Measurements from ENCODE around the gene PIP5KL1. TPM values are rescaled to one million over a fixed set of nuclear protein-coding genes. Genes with fewer than 3 reads are reported as not detected.

The PIP5KL1 gene
- total and polyA plus RNA-seq, 2 of the 8 experiments (the other 6 are each of a cell fraction or from before 2014, with no cell fraction given), result 13.4 to 15.4 TPM

DNA sequence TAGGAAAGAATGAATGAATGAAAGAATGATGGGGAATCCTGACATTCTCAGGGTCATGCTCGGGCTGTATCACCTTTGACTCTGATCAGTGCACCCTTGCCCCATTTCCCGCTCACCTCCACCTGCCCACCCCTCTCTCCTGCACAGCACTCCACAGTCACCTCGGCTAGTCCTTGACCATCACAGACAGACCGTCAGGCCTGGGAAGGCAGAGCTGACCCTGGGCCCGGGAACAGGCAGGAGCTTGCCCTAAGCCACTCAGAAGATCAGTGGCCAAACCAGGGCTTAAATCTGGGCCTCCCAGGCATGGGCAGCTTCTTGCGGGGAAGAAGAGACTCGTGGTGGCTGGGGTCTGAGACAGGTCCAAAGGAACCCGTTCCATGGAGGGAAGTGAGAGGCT, 34.8 kb downstream of the PIP5KL1 start:
- Histone ChIP-seq H3K79me2 (ENCODE audit: control insufficient read depth in 1 of 2, insufficient read depth in 2 of 2, low read length in 2 of 2) (peaks cover 0 to 4% of the 10 kb centered on the region in 2 experiments; a peak in 1 of 4 replicates), H3K4me2 (ENCODE audit: insufficient read depth in 1 of 2, low read depth in 2 of 2, low read length in 2 of 2) (no peak overlapping the region), H3K4me1 (replicated peaks in 1 of 4; ENCODE audit: control insufficient read depth in 3 of 4, insufficient read depth in 4 of 4, low read length in 3 of 4) (peaks cover 0 to 28% (median 16%) of the 10 kb centered on the region in 4 experiments; a peak in 6 of 7 replicates), H3K27me3 (replicated peaks in 1 of 4; ENCODE audit: control insufficient read depth in 3 of 4, extremely low read depth in 1 of 4, insufficient read depth in 3 of 4, low read length in 3 of 4) (no peaks in the 10 kb centered on the region), H2BK20ac (ENCODE audit: low read length) (no peak overlapping the region), H3K4me3 (ENCODE audit: extremely low read depth in 1 of 4, insufficient read depth in 2 of 4, low read depth in 3 of 4, low read length in 4 of 4) (no peak overlapping the region), H3K56ac (replicated peaks; ENCODE audit: insufficient read length, low read depth, low read length) (no peak overlapping the region), H3K36me3 (ENCODE audit: control insufficient read depth in 2 of 4, insufficient read depth in 4 of 4, low read length in 3 of 4) (peaks cover 23 to 41% (median 32%) of the 10 kb centered on the region in 4 experiments), H3K4ac (replicated peaks; ENCODE audit: insufficient read length, low read depth, low read length) (no peak overlapping the region), H3K23me2 (ENCODE audit: low read depth, low read length) (peaks cover 5% of the 10 kb centered on the region; the same call in 1 of the 2 replicates), H3K9me3 (ENCODE audit: insufficient read depth in 2 of 2, low read depth in 1 of 2, low read length in 1 of 2) (no peaks in the 10 kb centered on the region), H3K27ac (ENCODE audit: low read depth, low read length) (no peak overlapping the region), H4K20me1 (replicated peaks in 1 of 2; ENCODE audit: control insufficient read depth in 1 of 2, insufficient read depth in 2 of 2, low read length in 2 of 2) (peaks cover 5 to 13% of the 10 kb centered on the region in 2 experiments), H4K91ac (replicated peaks; ENCODE audit: insufficient read length, low read length) (no peak overlapping the region), H2BK5ac (ENCODE audit: low read depth, low read length) (no peak overlapping the region), H2AK5ac (ENCODE audit: low read depth, low read length) (no peak overlapping the region), H2AFZ (ENCODE audit: low read length) (no peak overlapping the region), H3K23ac (ENCODE audit: insufficient read length) (no peak overlapping the region), H3K18ac (ENCODE audit: extremely low read depth, low read length) (no peak overlapping the region), H4K5ac (ENCODE audit: insufficient read length, low read depth, low read length) (no peak overlapping the region), H2BK120ac (replicated peaks; ENCODE audit: low read depth, low read length) (no peak overlapping the region), H2BK12ac (ENCODE audit: low read depth, low read length) (no peak overlapping the region), H3K79me1 (ENCODE audit: low read depth, low read length) (peaks cover 12% of the 10 kb centered on the region), H2BK15ac (ENCODE audit: low read length) (no peak overlapping the region), H3K9ac (replicated peaks in 1 of 4; ENCODE audit: extremely low read depth in 1 of 4, low read depth in 3 of 4, low read length in 3 of 4) (no peak overlapping the region), H4K8ac (ENCODE audit: extremely low read depth, insufficient read depth, low read length) (no peak overlapping the region; the same call in 1 of the 2 replicates), H3K14ac (ENCODE audit: insufficient read length) (no peak overlapping the region)
- ChIA-PET POLR2A (ENCODE audit: partially characterized antibody) (interaction anchor here (1.0 to 10.1 kb wide), 3 partner anchors 13 to 103 kb away, joined by 3 to 91 read pairs (median 3); no protein-coding TSS in a partner anchor), CTCF (ENCODE audit: partially characterized antibody) (interaction anchor here (1.1 to 2.1 kb wide), 4 partner anchors 10 to 177 kb away, joined by 3 to 8 read pairs (median 4); no protein-coding TSS in a partner anchor)
- WGBS, 2 experiments (ENCODE audit: extremely low coverage in 1 of 2, insufficient coverage in 1 of 2, insufficient read length in 1 of 2, insufficient replicate concordance in 2 of 2, low coverage in 1 of 2, low lambda C conversion rate in 2 of 2, missing lambda C conversion rate in 1 of 2), result 85% methylated on average over 8 of the region's 8 CpGs; no CpG with 5 or more reads in 1 of the 2 experiments
- DNase-seq (ENCODE audit: low read depth in 1 of 2, low spot score in 2 of 2) (no peak), FAIRE-seq (no peak)
- TF ChIP-seq CBX8 (IDR thresholded peaks at IDR 0.05; ENCODE audit: borderline replicate concordance, low read depth, low read length) (no peak), BCL11A (IDR thresholded peaks at IDR 0.05; ENCODE audit: low read depth in 2 of 2, low read length in 2 of 2) (no peak), RAD21 (IDR thresholded peaks at IDR 0.05 in 1 of 2, conservative IDR thresholded peaks at IDR 0.05 in 1 of 2; ENCODE audit: low read depth in 2 of 2, low read length in 2 of 2) (no peak), EGR1 (IDR thresholded peaks at IDR 0.05; ENCODE audit: borderline replicate concordance, low read depth, low read length) (no peak), ASH2L (IDR thresholded peaks at IDR 0.05; ENCODE audit: low read length) (no peak), SP1 (IDR thresholded peaks at IDR 0.05; ENCODE audit: low read depth, low read length) (no peak), CTBP2 (IDR thresholded peaks at IDR 0.05; ENCODE audit: borderline replicate concordance, insufficient read depth, insufficient read length, low read length) (no peak), POLR2AphosphoS5 (IDR thresholded peaks at IDR 0.05; ENCODE audit: low read depth, low read length) (no peak), HDAC2 (IDR thresholded peaks at IDR 0.05; ENCODE audit: borderline replicate concordance in 1 of 2, low read depth in 2 of 2, low read length in 2 of 2) (no peak), RXRA (IDR thresholded peaks at IDR 0.05; ENCODE audit: insufficient read depth, low read depth, low read length) (no peak), CEBPB (IDR thresholded peaks at IDR 0.05; ENCODE audit: low read depth, low read length) (no peak), CBX5 (IDR thresholded peaks at IDR 0.05; ENCODE audit: low read depth, low read length) (no peak)
- TF ChIP-seq, protein P1, sequence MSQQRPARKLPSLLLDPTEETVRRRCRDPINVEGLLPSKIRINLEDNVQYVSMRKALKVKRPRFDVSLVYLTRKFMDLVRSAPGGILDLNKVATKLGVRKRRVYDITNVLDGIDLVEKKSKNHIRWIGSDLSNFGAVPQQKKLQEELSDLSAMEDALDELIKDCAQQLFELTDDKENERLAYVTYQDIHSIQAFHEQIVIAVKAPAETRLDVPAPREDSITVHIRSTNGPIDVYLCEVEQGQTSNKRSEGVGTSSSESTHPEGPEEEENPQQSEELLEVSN (IDR thresholded peaks at IDR 0.05), result no peak
